Memory B cell (primary cell): Measurements from ENCODE around the gene RCBTB1.

Experiments used
- ATAC-seq: fragments of 150-1000 bp; cut with Tn5 transposase; 2 replicates; pipeline ENCODE4 v1.10.0; 2021; ENCODE audit warnings: low read depth, mild to moderate bottlenecking, moderate library complexity
- DNase-seq, 2 donors: peaks; one replicate each; pipeline ENCODE4 v3.0.0; 2022; ENCODE audit warnings: low spot score in 2 of 2
- H3K27ac Mint-ChIP-seq: one replicate; pipeline ENCODE4 v1.8.0; 2022; ENCODE audit warnings: mild to moderate bottlenecking, moderate library complexity, mixed read lengths
- H3K27me3 Mint-ChIP-seq: one replicate; pipeline ENCODE4 v1.8.0; 2022; ENCODE audit warnings: mixed read lengths
- H3K36me3 Mint-ChIP-seq: one replicate; pipeline ENCODE4 v1.8.0; 2022; ENCODE audit warnings: mild to moderate bottlenecking, mixed read lengths
- H3K4me1 Mint-ChIP-seq: one replicate; pipeline ENCODE4 v1.8.0; 2022; ENCODE audit warnings: mixed read lengths
- H3K4me3 Mint-ChIP-seq: one replicate; pipeline ENCODE4 v1.8.0; 2022; ENCODE audit warnings: mild to moderate bottlenecking, moderate library complexity, mixed read lengths
- H3K9me3 Mint-ChIP-seq: one replicate; pipeline ENCODE4 v1.8.0; 2022; ENCODE audit warnings: mixed read lengths

The RCBTB1 gene

DNA sequence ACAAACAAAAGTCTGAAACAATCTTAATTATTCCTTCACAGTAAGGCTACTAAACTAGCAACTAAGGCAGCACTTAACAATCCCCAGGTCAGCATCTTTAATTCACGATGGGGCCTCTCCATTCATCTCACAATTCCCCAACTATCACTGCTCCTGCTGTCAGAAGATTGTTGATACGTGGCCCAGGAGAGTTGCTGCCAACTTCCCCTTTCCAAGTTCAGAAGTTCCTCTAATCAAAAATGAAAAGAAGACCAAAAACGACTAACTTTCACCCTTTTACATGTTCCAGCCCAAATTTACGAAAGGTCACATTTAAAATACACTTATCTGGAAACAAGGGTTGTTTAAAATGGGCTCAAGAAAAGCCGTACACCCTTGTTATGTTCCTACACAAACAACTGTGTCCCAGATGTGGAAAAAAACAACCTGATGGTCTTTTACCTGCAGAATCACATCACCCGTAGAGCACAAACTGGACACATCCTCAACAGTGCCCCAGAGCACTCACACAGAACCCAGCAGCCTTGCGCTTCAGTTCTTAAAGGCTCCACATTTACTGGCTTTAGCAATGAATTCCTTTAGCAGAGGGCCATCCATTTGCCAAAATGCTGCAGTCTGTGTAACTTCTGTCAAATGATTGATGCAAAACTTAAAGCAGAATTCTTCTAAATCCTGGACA is 51.6 kb downstream of the RCBTB1 start:
- no peaks in the 10 kb centered on the region for H3K9me3 Mint-ChIP-seq
- H3K4me1 Mint-ChIP-seq = peaks cover 29% of the 10 kb centered on the region
- H3K4me3 Mint-ChIP-seq = peak overlapping the region; percentile 67
- peak; percentile 57 for ATAC-seq
- H3K27me3 Mint-ChIP-seq = no peaks in the 10 kb centered on the region
- peaks cover 13% of the 10 kb centered on the region for H3K36me3 Mint-ChIP-seq
- no peak for DNase-seq
- H3K27ac Mint-ChIP-seq = peak overlapping the region; percentile 83

DNA sequence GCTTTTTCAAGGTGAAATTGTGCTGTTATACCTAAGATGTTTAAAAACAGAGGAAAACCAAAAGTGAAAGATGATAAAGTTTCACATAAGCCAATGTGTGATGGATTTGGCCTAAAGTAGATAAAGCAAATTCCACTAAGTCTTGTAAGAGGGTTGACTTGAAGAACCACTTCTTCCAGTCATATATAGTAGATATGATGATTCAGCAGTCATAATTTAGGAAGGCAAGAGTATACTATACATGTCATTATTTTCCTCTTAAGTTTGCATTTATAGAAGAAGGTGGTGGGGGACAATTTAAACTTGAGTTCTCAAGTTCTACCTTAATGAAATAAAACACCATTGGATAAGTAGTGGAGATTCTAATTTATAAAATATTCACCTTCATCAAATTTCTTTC is 52.3 kb downstream of the RCBTB1 start:
- Mint-ChIP-seq H3K4me1 (peaks cover 29% of the 10 kb centered on the region), H3K27me3 (no peaks in the 10 kb centered on the region), H3K27ac (no peak overlapping the region), H3K9me3 (no peaks in the 10 kb centered on the region), H3K4me3 (no peak overlapping the region), H3K36me3 (peaks cover 13% of the 10 kb centered on the region)
- ATAC-seq = no peak
- DNase-seq = no peak

DNA sequence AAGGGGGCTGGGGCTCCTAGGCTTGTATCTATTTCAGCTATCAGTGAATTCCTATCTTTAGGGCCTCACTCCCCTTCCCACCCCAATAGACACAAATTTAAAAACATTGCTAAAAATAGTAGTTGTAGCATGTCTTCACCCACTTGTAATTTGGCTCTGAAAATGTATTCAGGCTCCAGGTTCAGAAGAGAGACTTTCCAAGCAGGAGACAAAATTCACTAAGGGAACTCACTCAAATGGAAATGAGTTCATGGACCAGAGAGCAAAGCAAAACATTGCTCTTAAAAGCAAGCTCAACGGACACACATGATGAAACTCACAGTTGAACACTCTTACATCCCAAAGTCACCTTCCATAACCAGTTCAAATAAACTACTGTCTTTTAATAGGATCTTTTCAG is 52.8 kb downstream of the RCBTB1 start:
- Mint-ChIP-seq H3K9me3 (no peaks in the 10 kb centered on the region), H3K4me1 (peaks cover 29% of the 10 kb centered on the region), H3K27ac (no peak overlapping the region), H3K4me3 (no peak overlapping the region), H3K27me3 (no peaks in the 10 kb centered on the region), H3K36me3 (peaks cover 11% of the 10 kb centered on the region)
- ATAC-seq = no peak
- no peak for DNase-seq

DNA sequence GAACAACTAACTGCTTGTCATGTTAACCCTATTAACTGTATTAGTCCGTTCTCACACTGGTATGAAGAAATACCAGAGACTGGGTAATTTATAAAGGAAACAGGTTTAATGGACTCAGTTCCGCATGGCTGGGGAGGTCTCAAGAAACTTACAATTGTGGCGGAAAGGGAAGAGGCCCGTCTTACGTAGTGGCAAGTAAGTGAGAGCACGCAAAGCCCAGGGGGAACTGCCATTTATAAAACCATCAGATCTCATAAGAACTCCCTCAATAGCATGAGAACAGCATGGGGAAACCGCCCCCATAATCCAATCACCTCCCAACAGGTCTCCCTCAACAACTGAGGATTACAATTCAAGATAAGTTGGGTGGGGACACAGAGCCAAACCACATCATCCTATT is 54.9 kb downstream of the RCBTB1 start:
- H3K9me3 Mint-ChIP-seq = no peaks in the 10 kb centered on the region
- H3K27me3 Mint-ChIP-seq = no peaks in the 10 kb centered on the region
- ATAC-seq (peak; percentile 93), DNase-seq (peak; percentile 16 to 34)
- peaks cover 15% of the 10 kb centered on the region for H3K36me3 Mint-ChIP-seq
- H3K4me1 Mint-ChIP-seq = peaks cover 29% of the 10 kb centered on the region
- H3K4me3 Mint-ChIP-seq = peak overlapping the region; percentile 9
- H3K27ac Mint-ChIP-seq = peak overlapping the region; percentile 91

DNA sequence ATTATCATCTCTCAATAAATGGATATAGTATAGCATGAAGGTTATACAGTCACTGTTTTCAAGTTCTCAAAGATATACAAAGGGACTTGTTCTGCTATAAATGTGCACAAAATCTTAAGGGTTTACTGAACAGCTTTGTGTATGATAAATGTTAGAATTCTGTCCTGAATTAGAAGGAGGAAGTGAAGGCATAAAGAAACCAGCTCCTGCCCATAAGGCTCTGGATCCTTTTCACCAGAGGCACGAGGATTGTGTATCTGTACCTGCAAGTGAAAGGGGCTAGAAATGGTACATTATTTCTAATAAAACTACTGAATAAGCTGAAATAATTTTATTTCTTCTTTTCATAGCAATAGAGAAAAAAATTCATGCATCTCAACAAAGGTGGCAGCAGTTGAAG is 57.2 kb downstream of the RCBTB1 start:
- no peaks in the 10 kb centered on the region for H3K9me3 Mint-ChIP-seq
- peaks cover 20% of the 10 kb centered on the region for H3K4me1 Mint-ChIP-seq
- ATAC-seq = no peak
- H3K27ac Mint-ChIP-seq = peak overlapping the region; percentile 91
- peaks cover 13% of the 10 kb centered on the region for H3K36me3 Mint-ChIP-seq
- DNase-seq = no peak
- no peak overlapping the region for H3K4me3 Mint-ChIP-seq
- H3K27me3 Mint-ChIP-seq = no peaks in the 10 kb centered on the region

DNA sequence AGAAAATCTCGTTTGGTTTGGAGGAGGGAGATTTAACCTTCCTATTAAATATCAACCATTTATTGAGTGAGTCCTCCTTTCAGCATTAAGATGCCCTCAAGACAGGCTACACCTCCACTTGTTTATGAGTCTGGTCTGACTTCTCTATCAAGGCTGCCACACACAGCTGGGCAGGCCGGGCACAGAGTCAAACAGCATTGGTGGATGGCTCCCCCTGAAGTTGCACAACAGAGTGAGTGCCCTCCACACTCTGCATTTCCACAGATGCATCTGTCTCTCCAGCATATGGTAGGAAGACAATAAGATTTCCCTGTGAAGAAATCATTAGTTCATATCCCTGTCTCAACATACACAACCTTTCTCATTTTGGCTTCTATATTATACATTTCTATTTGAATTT is 58.2 kb downstream of the RCBTB1 start:
- no peak for DNase-seq
- no peak overlapping the region for H3K27ac Mint-ChIP-seq
- no peak overlapping the region for H3K4me3 Mint-ChIP-seq
- H3K36me3 Mint-ChIP-seq = peaks cover 15% of the 10 kb centered on the region
- H3K27me3 Mint-ChIP-seq = no peaks in the 10 kb centered on the region
- no peaks in the 10 kb centered on the region for H3K9me3 Mint-ChIP-seq
- H3K4me1 Mint-ChIP-seq = peaks cover 13% of the 10 kb centered on the region
- no peak for ATAC-seq

DNA sequence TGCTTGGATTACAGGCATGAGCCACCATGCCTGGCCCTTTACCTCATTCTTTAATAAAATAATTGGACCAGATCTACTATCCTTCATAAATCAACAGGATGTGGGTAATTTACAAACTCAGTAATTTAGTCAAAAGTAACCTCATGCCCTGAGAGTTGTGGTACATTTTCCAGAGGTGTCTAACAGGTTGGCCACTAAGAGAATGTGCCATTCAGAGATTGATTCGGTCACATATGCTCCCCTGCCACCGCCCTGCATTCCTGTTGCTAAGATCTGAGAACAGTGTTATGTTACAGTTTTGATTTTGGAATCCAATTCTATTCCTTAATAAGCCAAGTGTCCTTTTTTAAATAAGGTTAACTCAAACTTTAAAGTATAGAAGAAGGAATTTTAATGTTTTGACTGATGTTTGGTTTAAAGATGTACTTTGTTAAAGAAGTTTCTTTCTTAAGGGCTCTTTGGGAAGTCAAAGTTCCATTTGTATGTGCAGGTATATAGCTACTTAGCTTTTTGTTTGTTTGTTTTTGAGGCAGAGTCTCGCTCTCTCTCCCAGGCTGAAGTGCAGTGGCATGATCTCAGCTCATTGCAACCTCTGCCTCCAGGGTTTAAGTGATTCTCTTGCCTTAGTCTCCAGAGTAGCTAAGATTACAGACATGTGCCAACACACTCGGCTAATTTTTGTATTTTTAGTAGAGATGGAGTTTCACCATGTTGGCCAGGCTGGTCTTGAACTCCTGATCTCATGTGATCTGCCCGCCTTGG is 60.4 kb downstream of the RCBTB1 start:
- H3K9me3 Mint-ChIP-seq = no peaks in the 10 kb centered on the region
- peaks cover 17% of the 10 kb centered on the region for H3K36me3 Mint-ChIP-seq
- DNase-seq = no peak
- no peak overlapping the region for H3K27ac Mint-ChIP-seq
- no peak for ATAC-seq
- H3K4me1 Mint-ChIP-seq = peaks cover 3% of the 10 kb centered on the region
- no peak overlapping the region for H3K4me3 Mint-ChIP-seq
- H3K27me3 Mint-ChIP-seq = no peaks in the 10 kb centered on the region

DNA sequence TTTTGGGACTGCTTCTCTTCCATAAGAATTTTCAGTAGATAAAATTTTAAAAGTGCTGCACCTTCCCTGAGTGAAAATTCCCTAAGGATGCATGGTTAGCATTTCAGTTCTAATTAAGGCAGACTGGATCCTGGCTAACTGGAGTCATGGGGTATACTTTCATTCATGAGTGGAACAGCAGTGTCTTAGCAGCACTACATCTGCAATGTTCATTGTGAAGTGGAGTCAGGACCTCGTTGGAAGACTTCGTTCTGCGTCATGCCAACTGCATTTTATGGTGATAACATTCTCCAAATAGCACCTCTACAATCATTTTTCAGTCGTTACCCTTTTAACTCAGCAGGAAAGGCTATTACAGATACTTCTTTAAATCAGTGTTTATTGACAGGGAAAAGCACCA is 64.1 kb downstream of the RCBTB1 start:
- no peak for DNase-seq
- no peaks in the 10 kb centered on the region for H3K27me3 Mint-ChIP-seq
- peaks cover 23% of the 10 kb centered on the region for H3K36me3 Mint-ChIP-seq
- no peak overlapping the region for H3K27ac Mint-ChIP-seq
- no peak for ATAC-seq
- no peaks in the 10 kb centered on the region for H3K9me3 Mint-ChIP-seq
- H3K4me1 Mint-ChIP-seq = peaks cover 3% of the 10 kb centered on the region
- H3K4me3 Mint-ChIP-seq = no peak overlapping the region

DNA sequence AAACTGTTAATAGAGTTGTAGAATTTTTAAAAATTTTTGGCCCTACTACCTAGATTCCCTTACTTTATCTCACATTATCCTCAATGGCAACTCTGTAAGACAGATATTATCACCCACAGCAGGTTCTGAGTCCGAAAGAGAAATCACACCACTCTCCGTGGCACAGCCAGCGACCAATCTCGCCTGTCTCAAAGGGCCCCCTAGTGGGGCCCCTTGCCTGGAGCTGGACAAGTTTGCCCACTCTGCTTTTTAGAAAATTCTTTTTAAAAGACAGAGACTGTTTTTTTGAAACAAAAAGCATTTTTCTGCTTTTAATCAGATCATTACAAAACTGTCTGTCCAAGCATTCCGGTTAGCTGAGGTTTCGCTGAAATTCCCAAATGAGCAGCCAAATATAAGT is 67.9 kb downstream of the RCBTB1 start:
- ATAC-seq (no peak), DNase-seq (no peak)
- no peak overlapping the region for H3K4me3 Mint-ChIP-seq
- H3K9me3 Mint-ChIP-seq = no peaks in the 10 kb centered on the region
- H3K4me1 Mint-ChIP-seq = peaks cover 3% of the 10 kb centered on the region
- peaks cover 38% of the 10 kb centered on the region for H3K36me3 Mint-ChIP-seq
- peak overlapping the region; percentile 62 for H3K27ac Mint-ChIP-seq
- no peaks in the 10 kb centered on the region for H3K27me3 Mint-ChIP-seq

DNA sequence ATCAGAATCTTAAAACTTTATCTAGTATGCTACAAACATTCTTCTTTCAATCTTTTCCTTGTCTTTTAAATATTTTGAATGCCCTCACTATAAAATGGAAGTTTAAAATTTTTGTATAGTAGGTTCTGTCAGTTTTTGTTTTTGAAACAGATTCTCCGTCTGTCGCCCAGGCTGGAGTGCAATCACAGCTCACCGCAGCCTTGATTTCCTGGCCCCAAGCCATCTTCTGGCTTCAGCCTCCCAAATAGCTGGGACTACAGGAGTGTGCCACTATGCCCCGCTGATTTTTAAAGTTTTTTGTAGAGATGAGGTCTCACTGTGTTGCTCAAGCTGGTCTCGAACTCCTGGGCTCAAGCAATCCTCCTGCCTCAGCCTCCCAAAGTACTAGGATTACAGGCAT is 68.9 kb downstream of the RCBTB1 start:
- peaks cover 41% of the 10 kb centered on the region for H3K36me3 Mint-ChIP-seq

DNA sequence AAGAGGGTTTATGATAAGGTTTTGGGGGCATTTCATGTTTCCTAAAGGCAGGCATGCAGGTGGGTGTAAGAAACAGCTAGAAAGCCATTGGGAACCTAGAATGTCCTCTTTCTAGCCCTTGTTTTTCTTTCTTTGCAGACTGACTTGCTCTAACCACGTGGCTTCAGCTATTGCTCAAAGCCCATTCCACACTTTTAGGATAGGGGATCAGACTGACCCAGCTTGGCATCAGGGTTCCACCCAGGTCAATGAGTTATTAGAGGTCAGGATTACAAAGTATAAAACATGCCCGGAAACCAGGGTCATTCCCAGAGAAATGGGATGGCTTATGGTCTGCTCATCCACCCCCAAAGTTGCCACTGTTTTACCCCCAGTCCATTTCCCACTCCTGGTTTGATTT is 72.8 kb downstream of the RCBTB1 start:
- Mint-ChIP-seq H3K36me3 (peaks cover 47% of the 10 kb centered on the region), H3K27ac (no peak overlapping the region), H3K4me1 (peaks cover 6% of the 10 kb centered on the region), H3K9me3 (no peaks in the 10 kb centered on the region), H3K27me3 (no peaks in the 10 kb centered on the region), H3K4me3 (no peak overlapping the region)
- DNase-seq = no peak
- ATAC-seq = no peak

More for the DNA sequence above, 68.9 kb downstream of the RCBTB1 start:
- Mint-ChIP-seq H3K4me1 (no peaks in the 10 kb centered on the region), H3K9me3 (no peaks in the 10 kb centered on the region), H3K27me3 (no peaks in the 10 kb centered on the region), H3K27ac (peak overlapping the region; percentile 62), H3K4me3 (no peak overlapping the region)
- no peak for ATAC-seq
- no peak for DNase-seq

DNA sequence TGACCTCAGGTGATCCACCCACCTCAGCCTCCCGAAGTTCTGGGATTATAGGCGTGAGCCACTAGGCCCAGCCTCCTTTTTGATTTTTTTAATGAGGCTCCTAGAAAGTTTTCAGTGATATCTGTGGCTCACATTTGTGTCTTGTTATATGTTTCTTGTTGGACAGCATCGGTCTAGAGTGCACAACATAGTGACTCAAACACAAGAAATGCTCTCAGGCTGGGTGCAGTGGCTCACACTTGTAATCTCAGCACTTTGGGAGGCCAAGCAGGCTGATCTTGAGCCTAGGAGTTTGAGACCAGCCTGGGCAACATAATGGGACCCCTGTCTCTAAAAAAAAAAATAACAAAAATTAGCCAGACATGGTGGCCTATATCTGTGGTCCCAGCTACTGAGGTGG is 81.4 kb downstream of the RCBTB1 start:
- Mint-ChIP-seq H3K9me3 (peaks cover 3% of the 10 kb centered on the region), H3K27ac (no peak overlapping the region), H3K36me3 (peaks cover 22% of the 10 kb centered on the region), H3K27me3 (no peaks in the 10 kb centered on the region), H3K4me3 (no peak overlapping the region), H3K4me1 (peaks cover 19% of the 10 kb centered on the region)
- ATAC-seq (no peak), DNase-seq (no peak)

DNA sequence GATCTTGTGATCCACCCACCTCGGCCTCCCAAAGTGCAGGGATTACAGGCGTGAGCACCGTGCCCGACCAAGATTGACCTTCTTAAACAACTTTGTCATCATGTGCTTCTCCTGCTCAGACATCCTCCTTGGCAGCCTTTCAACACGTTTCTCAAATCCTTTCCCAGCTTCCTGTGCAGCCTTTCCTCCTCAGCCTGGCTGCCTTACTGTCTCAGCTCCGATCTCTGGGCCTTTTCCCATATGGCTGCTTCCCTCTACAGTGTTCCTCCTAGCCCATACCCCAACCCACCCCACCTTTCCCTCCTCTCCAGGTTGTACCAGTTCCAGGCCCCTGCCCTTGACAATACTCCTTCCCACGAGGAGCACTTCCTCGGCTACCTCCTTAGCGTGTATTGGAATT is 82.4 kb downstream of the RCBTB1 start:
- ATAC-seq (no peak), DNase-seq (no peak)
- H3K27ac Mint-ChIP-seq = peak overlapping the region; percentile 39
- no peaks in the 10 kb centered on the region for H3K27me3 Mint-ChIP-seq
- H3K4me3 Mint-ChIP-seq = no peak overlapping the region
- peaks cover 22% of the 10 kb centered on the region for H3K36me3 Mint-ChIP-seq
- H3K9me3 Mint-ChIP-seq = peaks cover 3% of the 10 kb centered on the region
- H3K4me1 Mint-ChIP-seq = peaks cover 25% of the 10 kb centered on the region

DNA sequence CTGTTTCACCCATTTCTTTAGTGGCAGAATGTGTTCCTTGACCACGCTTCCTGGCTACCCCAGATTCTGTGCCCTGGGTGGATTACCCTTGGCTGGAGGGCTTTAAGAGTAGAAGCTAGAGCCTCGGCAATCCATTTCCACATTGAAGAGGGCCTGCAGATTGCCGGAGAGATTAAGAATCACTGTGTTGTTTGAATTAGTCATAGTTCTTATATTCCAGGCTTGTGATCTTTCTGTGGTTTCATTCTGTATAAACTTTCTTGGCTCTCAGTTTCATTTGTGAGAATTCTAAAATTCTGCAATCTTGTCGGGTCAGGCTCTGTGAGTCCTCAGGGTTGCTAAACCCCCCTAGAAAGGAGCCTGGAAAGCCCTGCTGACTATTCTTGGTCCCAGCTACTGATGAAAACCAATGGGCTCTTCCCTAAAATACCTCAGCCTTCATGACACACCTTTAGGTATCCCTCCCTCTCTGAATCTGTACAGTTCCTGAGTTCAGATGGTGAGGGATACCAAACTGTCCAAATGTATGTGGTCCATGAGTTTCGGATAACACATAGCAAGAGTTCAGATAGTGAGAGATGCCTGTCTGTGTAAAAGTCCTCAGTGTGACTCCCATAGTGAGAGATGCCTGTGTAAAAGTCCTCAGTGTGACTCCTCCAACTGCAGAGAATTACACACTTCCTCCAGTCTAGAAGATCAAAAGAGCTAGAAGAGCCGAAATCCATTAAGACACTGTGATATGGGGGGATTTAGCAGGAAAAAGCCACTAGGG is 85.3 kb downstream of the RCBTB1 start:
- Mint-ChIP-seq H3K27ac (peak overlapping the region; percentile 67), H3K27me3 (no peaks in the 10 kb centered on the region), H3K4me1 (peaks cover 35% of the 10 kb centered on the region), H3K36me3 (peaks cover 11% of the 10 kb centered on the region), H3K9me3 (no peaks in the 10 kb centered on the region), H3K4me3 (no peak overlapping the region)
- no peak for DNase-seq
- no peak for ATAC-seq
